Measurements from ENCODE around the gene LOXL1.

LOXL1 gene

DNA sequence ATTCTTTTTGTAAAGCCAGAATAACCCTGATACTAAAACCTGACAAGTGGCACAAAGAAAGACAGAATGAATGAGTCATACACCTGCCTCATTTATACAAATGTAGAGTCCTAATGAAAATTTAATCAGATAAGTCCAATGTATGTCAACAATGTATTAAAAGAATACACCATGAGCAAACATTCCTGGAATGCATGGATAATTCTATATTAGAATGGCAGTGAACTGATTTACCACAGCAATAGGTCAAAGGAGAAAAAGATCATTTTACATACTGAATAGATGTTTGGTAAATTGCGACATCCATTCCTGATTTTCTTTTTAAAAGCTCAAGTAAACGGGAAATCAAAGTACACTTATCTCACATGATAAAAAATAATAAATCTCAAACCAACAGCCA lies 11.2 kb upstream of the LOXL1 start:
- in situ Hi-C loops (cut with MboI; ENCODE audit: low pct_unique_long_range_greater_than_20kb, low sequenced_read_pairs) = no loop called here
- no peak for DNase-seq

DNA sequence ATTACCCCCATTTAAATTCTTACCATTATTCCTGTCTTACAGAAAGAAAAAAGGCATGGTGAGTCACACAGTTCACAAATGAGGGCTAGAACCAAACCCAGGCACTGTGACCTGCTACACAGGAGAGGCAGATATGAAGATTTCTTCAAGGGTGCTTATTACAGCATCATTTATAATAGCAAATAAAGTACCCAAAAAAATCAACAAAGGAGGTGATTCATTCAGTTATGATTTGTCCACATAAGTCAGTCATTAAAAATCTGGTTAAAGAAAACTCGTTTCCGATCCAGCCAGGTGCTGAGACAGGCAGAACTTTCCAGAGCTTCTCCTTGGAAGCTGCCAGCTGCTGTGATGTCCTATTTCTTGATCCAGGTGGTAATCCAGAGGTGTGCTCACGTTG lies 7.5 kb upstream of the LOXL1 start:
- in situ Hi-C loops (cut with MboI; ENCODE audit: low pct_unique_long_range_greater_than_20kb, low sequenced_read_pairs) = no loop called here
- no peak for DNase-seq

DNA sequence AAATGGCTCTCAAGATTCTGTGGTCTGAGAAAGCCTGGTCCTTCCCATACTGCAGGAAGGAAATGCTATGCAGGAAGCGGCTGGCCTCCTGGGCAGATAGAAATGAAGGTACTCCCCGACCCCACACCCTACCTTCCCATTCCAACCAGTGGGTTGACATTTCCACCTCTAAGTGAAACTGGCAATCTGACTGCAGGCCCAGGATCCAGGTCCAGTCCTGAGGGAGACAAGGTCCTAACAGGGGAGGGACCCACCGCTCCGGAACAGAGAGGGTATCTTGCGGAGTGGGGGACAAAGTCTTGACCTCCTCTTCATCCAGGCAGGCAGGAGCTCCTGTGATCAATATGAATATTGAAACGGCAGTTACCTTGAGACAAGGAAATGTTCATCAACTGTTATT lies 6.6 kb upstream of the LOXL1 start:
- DNase-seq = no peak
- in situ Hi-C loops (cut with MboI; ENCODE audit: low pct_unique_long_range_greater_than_20kb, low sequenced_read_pairs) = no loop called here

DNA sequence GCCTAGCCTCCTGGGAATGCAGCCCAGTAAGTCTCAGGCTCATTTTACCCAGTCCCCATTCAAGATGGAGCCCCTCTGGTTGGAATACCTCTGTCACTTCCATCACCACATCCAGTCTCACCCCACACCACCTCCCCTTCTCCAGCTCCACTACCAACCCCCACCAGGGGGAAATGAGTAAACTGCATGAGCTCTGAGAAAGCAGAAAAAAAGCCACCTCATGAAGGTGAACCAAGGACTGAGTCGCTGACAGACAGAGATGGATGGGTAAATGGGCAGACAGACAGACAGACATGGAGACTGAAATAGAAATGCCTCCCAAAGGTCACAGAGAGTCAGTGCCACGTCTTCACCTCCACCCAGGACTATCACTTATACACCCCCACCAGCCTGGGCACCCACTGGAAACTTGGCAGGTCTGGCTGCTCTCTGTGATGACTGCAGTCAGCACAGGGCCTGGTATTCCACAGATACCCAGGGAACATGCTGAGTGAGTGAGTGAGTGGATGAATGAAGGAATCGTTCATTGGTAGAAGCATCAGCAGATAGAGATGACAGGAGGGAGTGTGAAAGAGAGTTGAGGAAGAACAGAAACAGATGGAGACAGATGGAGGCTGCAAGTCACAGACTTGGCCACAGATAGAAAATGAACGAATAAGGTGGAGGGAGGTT lies 4.9 kb upstream of the LOXL1 start:
- in situ Hi-C loops (cut with MboI; ENCODE audit: low pct_unique_long_range_greater_than_20kb, low sequenced_read_pairs) = no loop called here
- DNase-seq = no peak

DNA sequence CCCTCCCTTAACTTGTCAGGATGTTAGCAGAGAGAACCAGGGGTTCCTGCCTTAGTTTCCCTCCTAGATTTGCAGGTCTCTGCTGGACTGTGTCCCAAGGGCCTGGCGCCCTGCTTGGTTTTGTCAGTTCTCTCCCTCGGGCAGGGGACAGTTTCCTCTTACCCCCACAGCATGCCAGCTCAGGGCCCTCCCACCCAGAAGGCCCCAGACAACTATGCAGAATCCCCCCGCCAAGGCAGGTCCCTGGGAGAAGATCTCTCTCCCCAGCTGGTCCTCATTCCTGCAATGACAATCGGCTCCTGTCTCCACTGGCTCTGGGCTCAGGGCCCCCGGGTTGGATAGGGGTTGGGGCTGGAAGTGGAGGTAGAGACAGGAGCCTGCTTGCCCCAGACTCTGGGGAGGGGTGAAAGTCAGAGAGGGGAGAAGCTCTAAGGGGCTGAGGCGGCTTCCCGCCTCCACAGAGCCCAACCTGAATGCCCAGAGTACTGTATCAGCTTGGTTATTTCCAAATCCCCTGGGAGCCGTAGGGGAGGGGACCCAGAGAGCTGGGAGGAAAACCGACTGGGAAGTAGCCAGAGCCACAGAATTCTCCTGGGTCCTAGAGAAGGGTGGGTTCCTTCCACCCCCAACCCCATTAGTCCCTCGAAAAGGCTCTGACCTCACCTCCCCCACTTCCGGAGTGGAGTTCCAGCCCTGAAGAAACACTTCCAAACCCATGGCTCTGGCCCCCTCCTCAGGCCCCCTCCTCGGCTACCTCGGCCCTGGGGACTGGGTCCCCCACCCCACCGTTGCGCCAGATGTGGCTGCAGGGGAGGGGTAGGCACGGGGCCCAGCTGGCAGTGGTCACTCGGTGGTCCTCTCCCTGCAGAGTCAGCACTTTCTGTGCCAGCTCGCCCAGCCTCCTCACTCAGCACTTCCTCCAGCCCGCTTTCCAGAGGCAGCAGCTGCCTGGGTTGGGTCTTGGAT lies 3.8 kb upstream of the LOXL1 start:
- DNase-seq = peak; percentile 65
- in situ Hi-C loops (cut with MboI; ENCODE audit: low pct_unique_long_range_greater_than_20kb, low sequenced_read_pairs) = no loop called here

DNA sequence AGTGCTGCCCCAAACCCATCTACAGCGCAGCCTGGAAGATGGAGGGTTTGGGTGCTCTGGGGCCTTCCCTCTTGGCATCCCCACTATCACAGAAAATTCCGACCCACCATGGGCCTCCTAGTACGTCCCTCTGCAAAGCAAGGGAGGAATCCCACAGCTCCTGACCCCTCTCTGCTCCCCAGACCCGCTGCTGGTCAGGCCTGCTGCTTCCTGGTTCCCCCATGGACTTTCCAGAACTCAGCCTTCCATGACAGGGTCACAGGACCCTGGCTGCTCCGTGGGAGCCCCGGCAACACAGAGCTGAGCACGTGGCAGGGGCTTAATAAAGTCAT lies 3.1 kb upstream of the LOXL1 start:
- in situ Hi-C loops (cut with MboI; ENCODE audit: low pct_unique_long_range_greater_than_20kb, low sequenced_read_pairs) = no loop called here
- no peak for DNase-seq

DNA sequence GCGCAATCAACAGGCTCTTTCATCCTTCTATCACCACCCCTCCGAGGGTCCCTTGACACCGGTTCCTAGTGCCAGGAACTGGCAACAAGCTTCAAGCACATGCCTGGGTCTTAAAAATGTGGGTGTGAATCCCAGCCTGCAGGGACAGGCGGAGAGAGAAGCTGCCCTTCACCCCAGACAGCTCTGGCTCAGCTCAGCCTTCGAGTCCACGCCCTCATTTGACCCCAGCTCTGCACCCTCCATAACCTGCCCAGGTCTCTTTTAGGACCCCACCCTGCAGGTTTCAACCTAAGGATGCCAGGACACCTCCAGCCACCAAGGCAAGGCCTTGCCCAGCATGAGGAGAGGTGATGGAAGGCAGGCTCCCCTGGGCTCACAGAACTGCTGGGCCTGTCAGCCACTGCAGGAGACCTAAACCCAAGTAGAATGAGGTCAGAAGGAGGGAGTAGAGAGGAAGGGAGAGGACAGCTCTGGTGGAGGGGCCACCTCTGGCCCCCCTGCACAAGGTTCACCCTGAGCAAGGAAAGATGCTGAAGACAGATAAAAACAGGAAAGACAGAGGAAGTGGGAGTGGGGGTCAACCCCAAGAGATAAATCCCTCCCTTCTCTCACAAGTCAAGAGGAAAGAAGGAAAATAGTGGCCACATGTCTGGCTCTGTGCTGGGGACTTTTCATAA lies 2.6 kb upstream of the LOXL1 start:
- DNase-seq = peak; percentile 62
- in situ Hi-C loops (cut with MboI; ENCODE audit: low pct_unique_long_range_greater_than_20kb, low sequenced_read_pairs) = no loop called here

DNA sequence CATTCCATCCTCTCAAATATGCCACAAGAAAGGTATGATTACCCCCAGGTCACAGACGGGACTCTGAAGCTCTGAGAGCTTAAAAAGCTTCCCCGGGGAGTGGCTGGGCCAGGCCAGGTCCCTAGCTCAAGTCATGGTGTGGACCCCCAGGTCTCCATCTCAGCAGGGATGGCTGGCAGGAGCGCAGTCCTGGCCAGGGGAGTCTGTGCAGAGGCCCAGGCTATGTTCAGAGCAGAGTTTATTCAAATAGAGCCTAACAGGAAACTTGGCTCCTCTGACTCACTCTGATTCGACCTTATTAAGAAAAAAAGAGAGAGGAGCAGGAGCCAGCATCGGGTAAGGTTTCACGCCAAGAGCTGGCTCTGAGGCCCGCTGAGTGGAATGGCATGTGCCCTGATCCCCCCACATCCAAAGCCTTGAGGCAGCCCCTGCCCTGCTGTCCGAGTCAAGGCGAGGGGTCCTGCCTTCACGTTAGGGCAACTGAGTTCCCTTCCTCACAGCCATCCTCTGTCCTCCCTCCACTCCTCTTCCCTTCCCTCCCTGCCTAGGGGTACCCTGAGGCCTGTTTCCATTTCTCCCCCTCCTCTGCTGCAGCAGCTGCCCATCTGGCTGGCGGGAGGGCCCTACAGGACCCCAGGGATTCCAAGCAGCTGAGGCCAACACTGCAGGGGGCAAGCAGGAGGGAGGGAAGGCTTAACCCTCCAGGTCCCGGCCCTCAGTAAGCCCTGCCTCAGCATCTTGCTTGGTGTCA lies 1.9 kb upstream of the LOXL1 start:
- peak; percentile 50 for DNase-seq
- in situ Hi-C loops (cut with MboI; ENCODE audit: low pct_unique_long_range_greater_than_20kb, low sequenced_read_pairs) = no loop called here

DNA sequence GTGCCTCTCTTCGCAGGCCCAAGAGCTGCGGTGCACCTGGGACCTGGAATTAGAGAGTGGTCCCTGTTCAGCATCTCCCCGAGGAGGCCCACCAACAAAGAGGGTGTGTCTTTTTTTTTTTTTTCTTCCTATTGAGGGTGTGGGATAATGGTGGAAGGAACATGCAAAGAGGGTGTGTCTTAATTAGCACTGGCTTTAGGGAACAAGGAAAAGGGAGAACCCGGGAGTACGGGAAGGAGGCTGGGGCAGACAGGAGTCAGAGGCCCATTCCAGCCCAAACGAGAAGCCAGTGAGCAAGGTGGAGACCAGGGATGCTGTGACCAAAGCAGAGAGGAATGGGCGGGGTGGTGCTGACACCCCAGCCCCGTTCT lies 429 bp upstream of the LOXL1 start:
- in situ Hi-C loops (cut with MboI; ENCODE audit: low pct_unique_long_range_greater_than_20kb, low sequenced_read_pairs) = no loop called here
- DNase-seq = no peak

DNA sequence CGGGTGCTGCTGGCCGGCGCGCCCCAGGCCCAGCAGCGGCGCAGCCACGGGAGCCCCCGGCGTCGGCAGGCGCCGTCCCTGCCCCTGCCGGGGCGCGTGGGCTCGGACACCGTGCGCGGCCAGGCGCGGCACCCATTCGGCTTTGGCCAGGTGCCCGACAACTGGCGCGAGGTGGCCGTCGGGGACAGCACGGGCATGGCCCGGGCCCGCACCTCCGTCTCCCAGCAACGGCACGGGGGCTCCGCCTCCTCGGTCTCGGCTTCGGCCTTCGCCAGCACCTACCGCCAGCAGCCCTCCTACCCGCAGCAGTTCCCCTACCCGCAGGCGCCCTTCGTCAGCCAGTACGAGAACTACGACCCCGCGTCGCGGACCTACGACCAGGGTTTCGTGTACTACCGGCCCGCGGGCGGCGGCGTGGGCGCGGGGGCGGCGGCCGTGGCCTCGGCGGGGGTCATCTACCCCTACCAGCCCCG lies 777 bp downstream of the LOXL1 start:
- in situ Hi-C loops (cut with MboI; ENCODE audit: low pct_unique_long_range_greater_than_20kb, low sequenced_read_pairs) = no loop called here
- peak; percentile 69 for DNase-seq

DNA sequence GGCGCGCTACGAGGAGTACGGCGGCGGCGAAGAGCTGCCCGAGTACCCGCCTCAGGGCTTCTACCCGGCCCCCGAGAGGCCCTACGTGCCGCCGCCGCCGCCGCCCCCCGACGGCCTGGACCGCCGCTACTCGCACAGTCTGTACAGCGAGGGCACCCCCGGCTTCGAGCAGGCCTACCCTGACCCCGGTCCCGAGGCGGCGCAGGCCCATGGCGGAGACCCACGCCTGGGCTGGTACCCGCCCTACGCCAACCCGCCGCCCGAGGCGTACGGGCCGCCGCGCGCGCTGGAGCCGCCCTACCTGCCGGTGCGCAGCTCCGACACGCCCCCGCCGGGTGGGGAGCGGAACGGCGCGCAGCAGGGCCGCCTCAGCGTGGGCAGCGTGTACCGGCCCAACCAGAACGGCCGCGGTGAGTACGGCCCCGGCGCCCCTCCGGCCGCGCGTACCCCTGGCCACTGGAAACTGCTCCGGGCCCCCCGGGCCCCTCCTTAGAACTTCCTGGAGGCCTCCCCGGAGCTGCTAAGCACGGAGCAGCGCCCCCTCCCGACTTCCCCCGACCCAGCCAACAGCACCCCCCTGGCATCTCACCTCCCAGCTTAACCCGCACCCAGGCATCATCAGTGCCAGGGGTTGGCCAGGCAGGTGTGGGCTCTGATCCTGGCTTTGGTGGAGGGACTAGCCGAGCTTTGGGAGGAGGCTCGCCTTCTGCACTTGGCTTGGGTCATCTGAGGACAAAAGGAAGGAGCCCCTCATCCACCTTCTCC lies 1.4 kb downstream of the LOXL1 start:
- DNase-seq = peak; percentile 87
- in situ Hi-C loops (cut with MboI; ENCODE audit: low pct_unique_long_range_greater_than_20kb, low sequenced_read_pairs) = no loop called here

DNA sequence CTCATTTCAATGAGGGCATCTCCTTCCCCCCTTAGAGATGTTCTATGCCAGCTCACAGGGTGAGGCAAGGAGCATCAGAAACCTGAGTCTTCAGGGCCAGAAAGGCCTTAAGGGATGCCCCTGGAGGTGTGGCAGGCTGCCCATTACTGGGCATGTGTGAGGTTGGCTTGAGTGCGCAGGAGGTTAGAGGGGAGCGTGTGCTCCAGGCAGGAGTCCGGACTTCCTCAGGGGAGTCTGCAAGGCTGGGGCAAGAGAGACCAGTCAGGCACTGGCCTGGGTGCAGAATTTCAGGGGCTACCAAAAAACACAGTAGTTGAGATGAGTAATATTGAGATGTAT lies 1.9 kb downstream of the LOXL1 start:
- in situ Hi-C loops (cut with MboI; ENCODE audit: low pct_unique_long_range_greater_than_20kb, low sequenced_read_pairs) = no loop called here
- DNase-seq = no peak

DNA sequence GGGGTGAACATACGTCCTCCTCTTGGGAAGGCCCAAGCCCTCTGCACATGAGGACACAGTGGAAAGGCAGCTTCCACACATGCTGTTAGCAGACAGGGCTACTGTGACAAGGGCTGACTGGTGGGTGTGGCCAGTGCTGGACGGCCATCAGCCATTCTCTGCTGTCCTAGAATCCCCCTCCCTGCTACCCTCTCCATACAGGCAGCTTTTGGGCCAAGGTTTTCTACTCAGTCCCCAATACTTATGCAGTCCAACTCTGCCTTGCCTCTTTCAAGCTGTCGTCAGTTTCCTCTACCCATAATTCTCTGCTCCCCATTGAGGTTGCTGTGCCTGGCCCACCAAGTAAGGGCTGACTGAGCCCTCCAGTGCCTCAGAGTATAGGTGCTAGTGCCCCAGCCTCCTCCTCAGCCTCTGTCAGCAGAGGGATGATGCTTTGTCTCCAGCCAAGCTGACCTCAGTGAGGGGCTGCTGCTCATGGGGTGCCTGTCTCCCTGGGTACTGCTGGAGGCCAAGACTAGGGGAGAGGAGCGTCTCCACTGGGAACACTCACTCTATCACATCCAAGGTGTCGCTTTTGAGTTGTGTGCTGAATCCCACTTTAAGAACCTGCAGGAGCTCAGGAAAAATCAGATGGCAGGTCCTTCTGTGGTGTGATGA lies 2.8 kb downstream of the LOXL1 start:
- DNase-seq = no peak
- in situ Hi-C loops (cut with MboI; ENCODE audit: low pct_unique_long_range_greater_than_20kb, low sequenced_read_pairs) = no loop called here

DNA sequence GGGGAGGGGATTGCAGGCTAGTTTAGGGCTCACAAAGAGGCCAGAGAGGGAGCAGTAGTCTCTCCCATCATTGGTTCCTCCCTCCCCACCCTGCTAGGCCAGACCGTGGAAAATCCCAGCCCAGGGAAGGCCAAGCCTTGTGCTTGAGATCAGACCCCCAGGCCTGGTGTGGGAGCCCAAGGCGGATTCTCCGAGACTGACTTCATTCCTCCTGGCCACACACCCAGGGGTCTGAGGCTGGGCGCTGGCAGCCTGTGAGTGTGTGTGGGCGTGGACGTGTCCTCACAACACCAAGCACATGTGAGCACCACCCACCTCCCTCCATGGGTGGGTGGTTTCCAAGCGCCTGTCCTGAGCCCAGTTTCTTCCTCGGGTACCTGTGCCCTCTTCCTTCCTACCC lies 4.1 kb downstream of the LOXL1 start:
- DNase-seq = no peak
- in situ Hi-C loops (cut with MboI; ENCODE audit: low pct_unique_long_range_greater_than_20kb, low sequenced_read_pairs) = no loop called here

DNA sequence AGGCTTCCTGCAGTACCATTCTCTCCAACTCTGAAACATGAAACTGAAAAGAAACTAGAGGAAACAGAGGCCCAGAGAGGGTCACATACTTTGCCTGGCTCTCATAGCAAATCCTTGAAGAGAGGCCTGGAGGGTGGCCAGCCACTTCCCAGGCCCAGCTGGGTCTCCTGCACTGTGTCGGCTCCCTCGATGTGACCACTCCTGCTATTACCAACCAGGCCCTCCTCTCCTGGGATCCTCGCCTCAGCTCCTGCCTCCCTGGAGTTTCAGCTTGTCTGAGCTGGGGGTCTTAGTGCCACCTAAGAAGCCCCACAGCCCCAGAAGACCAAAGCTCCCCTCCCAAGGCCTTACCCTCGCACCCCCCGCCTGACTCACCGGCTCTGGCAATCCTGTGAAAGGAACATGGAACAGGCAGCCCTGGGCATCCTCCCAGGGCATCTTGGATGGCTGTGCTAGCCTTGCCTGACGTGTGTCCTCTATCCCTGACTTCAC lies 4.6 kb downstream of the LOXL1 start:
- DNase-seq = no peak
- in situ Hi-C loops (cut with MboI; ENCODE audit: low pct_unique_long_range_greater_than_20kb, low sequenced_read_pairs) = no loop called here

DNA sequence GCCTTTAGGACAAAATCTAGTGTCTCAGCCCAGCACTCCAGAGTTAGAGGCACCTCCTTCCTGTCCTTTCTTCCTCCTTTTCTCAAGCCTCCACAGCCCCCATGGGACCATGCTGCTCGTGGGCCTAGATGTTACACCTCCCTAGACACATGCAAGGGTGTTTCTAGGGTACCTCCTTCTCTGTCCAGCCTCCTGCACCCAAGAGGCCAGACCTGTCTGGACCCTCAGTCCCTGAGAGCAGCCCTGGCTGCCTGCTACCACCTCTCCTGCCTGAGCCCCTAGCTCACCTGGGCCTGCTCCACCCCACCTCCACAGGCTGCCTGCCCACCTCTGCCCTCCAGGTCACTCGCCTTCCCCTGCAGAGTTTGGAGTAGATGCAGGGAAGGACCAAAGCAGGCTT lies 5.2 kb downstream of the LOXL1 start:
- no peak for DNase-seq
- in situ Hi-C loops (cut with MboI; ENCODE audit: low pct_unique_long_range_greater_than_20kb, low sequenced_read_pairs) = no loop called here

DNA sequence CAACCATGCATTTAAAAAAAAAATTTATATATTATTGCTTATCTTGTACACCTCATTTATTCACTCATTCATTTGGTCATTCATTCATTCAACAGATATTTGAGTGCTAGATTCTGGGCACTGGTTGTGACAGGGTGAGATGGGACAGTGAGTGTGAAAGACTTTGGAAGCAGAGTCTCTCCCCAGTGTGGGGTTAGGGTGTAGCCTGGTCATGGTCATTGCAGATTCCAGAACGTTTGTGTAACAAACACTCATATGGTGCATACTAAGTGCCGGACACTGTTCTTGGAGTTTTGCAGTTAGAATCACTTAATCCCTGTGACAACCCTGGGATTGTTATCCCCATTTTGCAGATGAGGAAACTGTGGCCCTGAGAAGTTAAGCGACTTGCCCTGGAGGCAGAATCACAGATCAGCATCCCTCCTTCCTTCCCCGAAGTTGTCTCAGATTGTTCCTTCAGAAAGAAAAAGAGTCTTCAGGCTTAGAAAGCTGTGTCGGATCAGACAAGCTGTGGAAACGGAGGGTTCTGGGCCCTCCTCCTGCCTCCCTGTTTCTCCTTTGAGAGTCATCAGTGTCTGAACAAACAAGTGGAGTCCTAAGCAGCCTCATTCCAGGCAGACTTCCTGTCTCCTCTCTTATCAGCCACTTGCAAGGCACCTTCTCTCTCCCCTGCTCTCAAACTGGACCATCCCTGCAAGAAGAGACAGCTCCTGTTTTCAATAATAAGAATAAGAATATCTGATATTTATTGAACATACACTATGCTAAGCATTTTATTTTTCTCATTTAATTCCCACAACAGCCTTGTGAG lies 6.3 kb downstream of the LOXL1 start:
- in situ Hi-C loops (cut with MboI; ENCODE audit: low pct_unique_long_range_greater_than_20kb, low sequenced_read_pairs) = no loop called here
- no peak for DNase-seq

DNA sequence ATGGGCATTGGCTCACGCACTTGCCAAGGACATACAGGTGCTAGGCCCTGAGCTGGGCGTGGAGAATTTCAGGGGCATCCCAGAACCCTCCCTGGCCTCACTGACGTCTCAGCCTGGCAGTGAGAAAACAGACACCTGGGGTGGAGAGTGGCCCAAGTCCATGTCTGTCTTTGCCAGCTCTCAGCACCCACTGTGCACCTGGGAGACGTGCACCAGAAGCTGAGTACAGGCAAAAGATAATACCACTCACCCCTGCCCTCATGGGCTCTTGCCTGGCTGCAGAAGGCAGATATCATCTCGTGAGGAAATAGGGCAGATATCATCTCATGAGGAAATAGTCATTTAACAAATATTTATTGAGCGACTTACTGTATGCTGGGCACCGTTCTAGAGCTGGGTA lies 8.0 kb downstream of the LOXL1 start:
- in situ Hi-C loops (cut with MboI; ENCODE audit: low pct_unique_long_range_greater_than_20kb, low sequenced_read_pairs) = no loop called here
- DNase-seq = no peak

All from KBM-7 (cell line).